GM12878 (cell line): ENCODE results near the gene EEF2KMT.

Experiments
- CEBPB ChIP-seq, 2 experiments: fragments of 150-350 bp in 1 of 2; IDR thresholded peaks; 2 replicates each; pipeline ENCODE4 v1.6.1; 2012 to 2014; ENCODE audit warnings: low read depth in 2 of 2, low read length in 2 of 2, borderline replicate concordance in 1 of 2, inconsistent platforms in 1 of 2
- TF ChIP-seq, protein P1 (sequence below): fragments of 150-350 bp; IDR thresholded peaks from 2 replicates; pipeline ENCODE4 v1.6.1; 2016; ENCODE audit warnings: low read depth, low read length

DNA sequence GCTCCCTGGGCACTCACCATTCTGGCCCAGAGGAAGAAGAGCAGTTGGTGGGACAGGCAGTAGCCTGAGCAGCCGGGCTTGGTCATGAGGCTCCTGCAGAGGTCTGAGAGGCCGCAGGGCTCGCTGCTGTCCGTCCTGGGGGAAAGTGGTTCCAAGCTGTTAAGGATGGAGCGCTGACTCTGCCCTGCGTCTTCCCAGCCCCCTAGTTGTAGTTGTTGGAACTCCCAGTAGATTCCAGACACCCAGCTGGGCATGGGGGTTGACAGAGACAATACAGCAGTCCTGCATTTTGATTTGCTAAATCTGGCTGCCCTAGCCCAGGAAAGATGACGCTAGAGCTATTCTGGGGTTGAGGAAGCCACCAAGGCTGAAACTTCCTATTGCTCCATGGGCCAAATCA, 39.1 kb downstream of the EEF2KMT start:
- TF ChIP-seq, protein P1, sequence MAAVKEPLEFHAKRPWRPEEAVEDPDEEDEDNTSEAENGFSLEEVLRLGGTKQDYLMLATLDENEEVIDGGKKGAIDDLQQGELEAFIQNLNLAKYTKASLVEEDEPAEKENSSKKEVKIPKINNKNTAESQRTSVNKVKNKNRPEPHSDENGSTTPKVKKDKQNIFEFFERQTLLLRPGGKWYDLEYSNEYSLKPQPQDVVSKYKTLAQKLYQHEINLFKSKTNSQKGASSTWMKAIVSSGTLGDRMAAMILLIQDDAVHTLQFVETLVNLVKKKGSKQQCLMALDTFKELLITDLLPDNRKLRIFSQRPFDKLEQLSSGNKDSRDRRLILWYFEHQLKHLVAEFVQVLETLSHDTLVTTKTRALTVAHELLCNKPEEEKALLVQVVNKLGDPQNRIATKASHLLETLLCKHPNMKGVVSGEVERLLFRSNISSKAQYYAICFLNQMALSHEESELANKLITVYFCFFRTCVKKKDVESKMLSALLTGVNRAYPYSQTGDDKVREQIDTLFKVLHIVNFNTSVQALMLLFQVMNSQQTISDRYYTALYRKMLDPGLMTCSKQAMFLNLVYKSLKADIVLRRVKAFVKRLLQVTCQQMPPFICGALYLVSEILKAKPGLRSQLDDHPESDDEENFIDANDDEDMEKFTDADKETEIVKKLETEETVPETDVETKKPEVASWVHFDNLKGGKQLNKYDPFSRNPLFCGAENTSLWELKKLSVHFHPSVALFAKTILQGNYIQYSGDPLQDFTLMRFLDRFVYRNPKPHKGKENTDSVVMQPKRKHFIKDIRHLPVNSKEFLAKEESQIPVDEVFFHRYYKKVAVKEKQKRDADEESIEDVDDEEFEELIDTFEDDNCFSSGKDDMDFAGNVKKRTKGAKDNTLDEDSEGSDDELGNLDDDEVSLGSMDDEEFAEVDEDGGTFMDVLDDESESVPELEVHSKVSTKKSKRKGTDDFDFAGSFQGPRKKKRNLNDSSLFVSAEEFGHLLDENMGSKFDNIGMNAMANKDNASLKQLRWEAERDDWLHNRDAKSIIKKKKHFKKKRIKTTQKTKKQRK, result no peak
- TF ChIP-seq CEBPB (IDR thresholded peaks at IDR 0.05; ENCODE audit: borderline replicate concordance in 1 of 2, low read depth in 2 of 2, low read length in 2 of 2), result no peak
